Measurements from ENCODE around the gene TMEM120B. TPM values are rescaled to one million over a fixed set of nuclear protein-coding genes. Genes with fewer than 3 reads are reported as not detected.

Gene TMEM120B
- total RNA-seq, 1 experiment from 2014 or later: 22.3 TPM

DNA sequence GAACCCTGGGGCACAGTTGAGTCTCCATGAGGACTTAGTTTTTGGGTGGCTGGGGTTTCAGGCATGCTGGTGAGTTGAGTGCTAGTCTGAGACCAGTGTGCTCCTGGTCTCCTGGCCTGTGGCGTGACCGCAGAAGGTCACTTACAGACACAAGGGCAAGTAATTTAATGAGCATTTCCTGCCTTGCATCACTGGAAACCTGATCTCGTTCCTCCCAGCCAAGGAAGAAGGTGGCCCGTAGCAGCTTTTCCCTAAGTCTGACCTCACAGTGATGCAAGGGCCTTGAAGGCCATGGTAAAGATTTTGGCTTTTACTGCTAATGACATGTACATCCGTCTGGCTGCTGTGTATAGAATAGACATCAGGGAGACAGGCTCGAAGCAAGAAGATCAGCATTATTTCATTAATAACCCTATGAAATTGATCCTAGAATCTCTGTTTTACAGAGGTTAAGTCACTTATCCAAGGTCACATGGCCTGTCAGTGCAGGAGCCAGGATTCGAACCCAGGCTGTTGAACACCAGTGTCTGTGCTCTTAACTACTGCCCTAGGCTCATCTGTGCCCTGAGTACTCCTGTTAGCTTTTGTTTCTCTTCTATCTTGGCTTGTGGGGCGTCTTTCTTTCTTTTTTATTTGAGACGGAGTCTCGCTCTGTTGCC is 4.6 kb downstream of the TMEM120B start:
- Histone ChIP-seq H3K27me3 (replicated peaks; ENCODE audit: insufficient read depth, low read depth, low read length, poor library complexity) (no peaks in the 10 kb centered on the region), H3K4me3 (ENCODE audit: low read depth, low read length, poor library complexity, severe bottlenecking) (no peak overlapping the region), H3K27ac (ENCODE audit: low read depth, low read length, poor library complexity, severe bottlenecking) (no peak overlapping the region), H3K36me3 (ENCODE audit: insufficient read depth, low read length, poor library complexity, severe bottlenecking) (no peaks in the 10 kb centered on the region), H3K9me3 (ENCODE audit: low read depth, low read length, poor library complexity, severe bottlenecking) (no peaks in the 10 kb centered on the region), H3K4me1 (ENCODE audit: insufficient read depth, low read length, poor library complexity, severe bottlenecking) (no peaks in the 10 kb centered on the region)
- TF ChIP-seq, protein P1, sequence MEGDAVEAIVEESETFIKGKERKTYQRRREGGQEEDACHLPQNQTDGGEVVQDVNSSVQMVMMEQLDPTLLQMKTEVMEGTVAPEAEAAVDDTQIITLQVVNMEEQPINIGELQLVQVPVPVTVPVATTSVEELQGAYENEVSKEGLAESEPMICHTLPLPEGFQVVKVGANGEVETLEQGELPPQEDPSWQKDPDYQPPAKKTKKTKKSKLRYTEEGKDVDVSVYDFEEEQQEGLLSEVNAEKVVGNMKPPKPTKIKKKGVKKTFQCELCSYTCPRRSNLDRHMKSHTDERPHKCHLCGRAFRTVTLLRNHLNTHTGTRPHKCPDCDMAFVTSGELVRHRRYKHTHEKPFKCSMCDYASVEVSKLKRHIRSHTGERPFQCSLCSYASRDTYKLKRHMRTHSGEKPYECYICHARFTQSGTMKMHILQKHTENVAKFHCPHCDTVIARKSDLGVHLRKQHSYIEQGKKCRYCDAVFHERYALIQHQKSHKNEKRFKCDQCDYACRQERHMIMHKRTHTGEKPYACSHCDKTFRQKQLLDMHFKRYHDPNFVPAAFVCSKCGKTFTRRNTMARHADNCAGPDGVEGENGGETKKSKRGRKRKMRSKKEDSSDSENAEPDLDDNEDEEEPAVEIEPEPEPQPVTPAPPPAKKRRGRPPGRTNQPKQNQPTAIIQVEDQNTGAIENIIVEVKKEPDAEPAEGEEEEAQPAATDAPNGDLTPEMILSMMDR (conservative IDR thresholded peaks at IDR 0.05; ENCODE audit: low read depth, low read length): no peak
- TF ChIP-seq EZH2 (IDR thresholded peaks at IDR 0.05; ENCODE audit: borderline replicate concordance, low read depth, low read length, poor library complexity, severe bottlenecking): no peak
- ChIA-PET POLR2A (ENCODE audit: low non-redundant PET) (interaction anchor here (0.6 kb wide), 1 partner anchor 1240 kb away, joined by 3 read pairs; no protein-coding TSS in a partner anchor), CTCF (no interaction called here)
- DNase-seq (ENCODE audit: low spot score): no peak
- intact Hi-C loops (cut with micrococcal nuclease; ENCODE audit: unreplicated experiment): no loop called here
- BruUV-seq (replicated peaks): no TSS peak

DNA sequence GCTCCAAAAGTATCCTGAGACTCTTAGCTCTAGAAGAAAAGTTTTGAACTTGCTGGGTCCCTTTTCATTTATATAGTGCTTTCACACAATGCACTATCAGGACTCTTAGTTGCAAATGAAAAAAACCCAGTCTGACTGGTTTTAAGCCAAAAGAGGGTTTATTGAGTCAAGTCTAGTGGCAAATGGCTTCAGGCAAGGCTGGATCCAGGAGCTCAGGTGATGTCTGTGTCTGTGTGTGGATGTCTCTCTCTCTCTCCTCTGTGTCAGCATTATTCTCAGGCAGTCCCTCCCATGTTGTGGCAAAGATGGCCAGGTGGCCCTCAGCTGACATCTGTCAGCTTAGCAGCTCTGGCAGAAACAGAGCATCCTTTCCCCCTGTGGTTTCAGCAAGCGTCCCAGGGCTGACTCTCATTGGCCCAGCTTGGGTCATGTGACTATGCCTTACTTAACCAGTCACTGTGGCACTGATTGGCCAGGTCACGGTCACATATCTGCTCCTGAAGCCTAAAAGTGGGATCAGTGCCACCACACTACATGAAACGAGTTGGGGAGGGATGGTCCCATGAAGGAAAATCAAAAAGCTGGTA is 6.2 kb downstream of the TMEM120B start:
- no peaks in the 10 kb centered on the region for H3K36me3 ChIP-seq (ENCODE audit: insufficient read depth, low read length, poor library complexity, severe bottlenecking)
- H3K4me3 ChIP-seq (ENCODE audit: low read depth, low read length, poor library complexity, severe bottlenecking): no peak overlapping the region
- CTCF ChIA-PET: no interaction called here
- intact Hi-C loops (cut with micrococcal nuclease; ENCODE audit: unreplicated experiment): no loop called here
- POLR2A ChIA-PET (ENCODE audit: low non-redundant PET): interaction anchor here (0.5 kb wide), 1 partner anchor 695 kb away, joined by 3 read pairs; no protein-coding TSS in a partner anchor
- DNase-seq (ENCODE audit: low spot score): peak; percentile 24
- TF ChIP-seq EZH2 (IDR thresholded peaks at IDR 0.05; ENCODE audit: borderline replicate concordance, low read depth, low read length, poor library complexity, severe bottlenecking): no peak
- TF ChIP-seq, protein P1 (conservative IDR thresholded peaks at IDR 0.05; ENCODE audit: low read depth, low read length): no peak
- H3K27ac ChIP-seq (ENCODE audit: low read depth, low read length, poor library complexity, severe bottlenecking): no peak overlapping the region
- no peaks in the 10 kb centered on the region for H3K27me3 ChIP-seq (replicated peaks; ENCODE audit: insufficient read depth, low read depth, low read length, poor library complexity)
- no peaks in the 10 kb centered on the region for H3K4me1 ChIP-seq (ENCODE audit: insufficient read depth, low read length, poor library complexity, severe bottlenecking)
- no TSS peak for BruUV-seq (replicated peaks)
- no peaks in the 10 kb centered on the region for H3K9me3 ChIP-seq (ENCODE audit: low read depth, low read length, poor library complexity, severe bottlenecking)

DNA sequence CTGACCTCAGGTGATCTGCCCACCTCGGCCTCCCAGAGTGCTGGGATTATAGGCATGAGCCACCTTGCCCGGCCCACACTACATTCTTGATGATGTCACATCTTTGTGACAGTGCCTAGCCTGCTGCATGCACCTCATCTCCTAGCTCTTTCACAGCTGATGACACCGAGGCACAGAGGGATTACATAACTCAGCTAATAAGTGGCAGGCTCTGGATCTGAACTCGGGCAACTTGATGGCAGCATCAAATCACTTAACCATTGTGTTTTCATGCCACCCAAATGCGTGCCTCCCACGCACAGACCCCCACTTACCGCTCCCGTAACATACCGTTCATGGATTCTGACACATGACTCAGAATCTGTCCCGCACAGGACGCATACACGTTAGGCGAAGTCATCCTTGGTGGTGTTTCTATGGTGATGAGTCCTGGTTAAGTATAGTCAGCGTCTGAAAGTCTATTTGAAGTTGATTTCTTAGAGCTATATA is 7.4 kb downstream of the TMEM120B start:
- no peaks in the 10 kb centered on the region for H3K36me3 ChIP-seq (ENCODE audit: insufficient read depth, low read length, poor library complexity, severe bottlenecking)
- ChIA-PET CTCF (no interaction called here), POLR2A (ENCODE audit: low non-redundant PET) (no interaction called here)
- H3K9me3 ChIP-seq (ENCODE audit: low read depth, low read length, poor library complexity, severe bottlenecking): no peaks in the 10 kb centered on the region
- intact Hi-C loops (cut with micrococcal nuclease; ENCODE audit: unreplicated experiment): no loop called here
- TF ChIP-seq, protein P1 (conservative IDR thresholded peaks at IDR 0.05; ENCODE audit: low read depth, low read length): no peak
- no peak for TF ChIP-seq EZH2 (IDR thresholded peaks at IDR 0.05; ENCODE audit: borderline replicate concordance, low read depth, low read length, poor library complexity, severe bottlenecking)
- no peak overlapping the region for H3K27ac ChIP-seq (ENCODE audit: low read depth, low read length, poor library complexity, severe bottlenecking)
- no peaks in the 10 kb centered on the region for H3K27me3 ChIP-seq (replicated peaks; ENCODE audit: insufficient read depth, low read depth, low read length, poor library complexity)
- H3K4me1 ChIP-seq (ENCODE audit: insufficient read depth, low read length, poor library complexity, severe bottlenecking): no peaks in the 10 kb centered on the region
- BruUV-seq (replicated peaks): no TSS peak
- DNase-seq (ENCODE audit: low spot score): peak; percentile 52
- no peak overlapping the region for H3K4me3 ChIP-seq (ENCODE audit: low read depth, low read length, poor library complexity, severe bottlenecking)

All from A673 (cell line).